ENCODE measurements around the gene CLSTN2. TPM values are rescaled to one million over a fixed set of nuclear protein-coding genes. Genes with fewer than 3 reads are reported as not detected.

CLSTN2 gene
- total and polyA plus RNA-seq, 2 donors from 2014 or later = 2.0 to 12.0 TPM

DNA sequence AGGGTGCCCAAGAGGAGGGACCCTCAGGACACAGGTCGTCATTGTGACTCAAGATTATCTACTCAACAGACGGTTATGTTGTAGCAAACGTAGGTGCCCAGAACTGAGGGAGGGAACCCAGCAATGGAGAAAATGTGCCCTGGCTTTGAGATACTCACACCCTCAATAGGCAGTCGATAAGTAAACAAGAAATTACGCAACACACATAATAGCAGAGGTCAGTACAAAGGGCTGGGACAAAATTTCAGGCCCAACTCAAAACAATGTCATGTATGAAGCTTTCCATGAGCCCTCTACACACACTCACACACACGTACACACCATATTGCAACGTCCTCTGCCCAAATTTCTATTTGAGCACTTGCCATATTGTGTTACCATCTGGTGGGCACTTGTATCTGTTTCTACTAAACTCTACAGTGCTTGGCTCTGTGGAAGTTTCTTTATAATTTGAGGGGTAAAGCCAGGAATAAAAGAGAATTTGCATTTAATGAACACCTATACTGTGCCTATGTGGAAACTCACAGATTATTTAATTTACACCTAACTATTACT, 628.3 kb downstream of the CLSTN2 start:
- no peak for FAIRE-seq
- intact Hi-C loops (cut with DNase I) = no loop called here
- no peak for DNase-seq
- Histone ChIP-seq H3K9me3 (ENCODE audit: control insufficient read depth in 2 of 3, insufficient read depth in 1 of 3, low read length in 3 of 3) (no peaks in the 10 kb centered on the region), H3K36me3 (ENCODE audit: control insufficient read depth in 2 of 3, insufficient read depth in 3 of 3, low read length in 3 of 3) (no peaks in the 10 kb centered on the region), H3K27ac (ENCODE audit: low read depth in 2 of 2, low read length in 2 of 2) (no peak overlapping the region), H3K4me3 (ENCODE audit: low read length in 3 of 3) (no peak overlapping the region), H3K4me1 (ENCODE audit: control insufficient read depth in 2 of 3, insufficient read depth in 2 of 3, low read depth in 1 of 3, low read length in 3 of 3) (no peaks in the 10 kb centered on the region), H3K27me3 (ENCODE audit: control insufficient read depth, insufficient read depth, low read length) (no peaks in the 10 kb centered on the region), H3K9ac (ENCODE audit: low read length in 3 of 3) (no peak overlapping the region)
- TF ChIP-seq CTCF (IDR thresholded peaks at IDR 0.05; ENCODE audit: borderline replicate concordance, extremely low read depth, insufficient read depth) = no peak

- DNase-seq (no peak), FAIRE-seq (no peak)
- H3K9me3 ChIP-seq (ENCODE audit: control insufficient read depth in 2 of 3, insufficient read depth in 1 of 3, low read length in 3 of 3) = no peaks in the 10 kb centered on the region
- peaks cover 0 to 10% (median 4%) of the 10 kb centered on the region in 3 donors for H3K4me1 ChIP-seq (ENCODE audit: control insufficient read depth in 2 of 3, insufficient read depth in 2 of 3, low read depth in 1 of 3, low read length in 3 of 3)
- H3K9ac ChIP-seq (ENCODE audit: low read length in 3 of 3) = no peak overlapping the region
- H3K27me3 ChIP-seq (ENCODE audit: control insufficient read depth, insufficient read depth, low read length) = no peaks in the 10 kb centered on the region
- intact Hi-C loops (cut with DNase I) = no loop called here
- H3K4me3 ChIP-seq (ENCODE audit: low read length in 3 of 3) = no peak overlapping the region
- TF ChIP-seq CTCF (IDR thresholded peaks at IDR 0.05; ENCODE audit: borderline replicate concordance, extremely low read depth, insufficient read depth) = no peak
- H3K27ac ChIP-seq (ENCODE audit: low read depth in 2 of 2, low read length in 2 of 2) = no peak overlapping the region
- no peaks in the 10 kb centered on the region for H3K36me3 ChIP-seq (ENCODE audit: control insufficient read depth in 2 of 3, insufficient read depth in 3 of 3, low read length in 3 of 3)
These were observed 633.1 kb downstream of the CLSTN2 start for GRCh38 chr3:140568131-140568530.

GRCh38 chr3:140568842-140569520, 634.0 kb downstream of the CLSTN2 start:
- H3K27ac ChIP-seq (ENCODE audit: low read depth in 2 of 2, low read length in 2 of 2) = no peak overlapping the region
- H3K27me3 ChIP-seq (ENCODE audit: control insufficient read depth, insufficient read depth, low read length) = no peaks in the 10 kb centered on the region
- H3K4me3 ChIP-seq (ENCODE audit: low read length in 3 of 3) = no peak overlapping the region
- no peaks in the 10 kb centered on the region for H3K9me3 ChIP-seq (ENCODE audit: control insufficient read depth in 2 of 3, insufficient read depth in 1 of 3, low read length in 3 of 3)
- TF ChIP-seq CTCF (IDR thresholded peaks at IDR 0.05; ENCODE audit: borderline replicate concordance, extremely low read depth, insufficient read depth) = no peak
- DNase-seq (no peak), FAIRE-seq (no peak)
- intact Hi-C loops (cut with DNase I) = no loop called here
- no peak overlapping the region for H3K9ac ChIP-seq (ENCODE audit: low read length in 3 of 3)
- no peaks in the 10 kb centered on the region for H3K36me3 ChIP-seq (ENCODE audit: control insufficient read depth in 2 of 3, insufficient read depth in 3 of 3, low read length in 3 of 3)
- H3K4me1 ChIP-seq (ENCODE audit: control insufficient read depth in 2 of 3, insufficient read depth in 2 of 3, low read depth in 1 of 3, low read length in 3 of 3) = peaks cover 0 to 11% (median 6%) of the 10 kb centered on the region in 3 donors

Measured in kidney (tissue), 14 donors.